Testis (tissue), 3 donors: ENCODE data around the gene CEP152. TPM values are rescaled to one million over a fixed set of nuclear protein-coding genes. Genes with fewer than 3 reads are reported as not detected.

ENCODE experiments used
- DNase-seq: peaks from one replicate; pipeline ENCODE4 v3.0.0-alpha.2; 2019
- H3K27ac ChIP-seq, 2 donors: fragments of 200-600 bp; sonication (generic); one replicate each; pipeline ENCODE4 v1.5.1; 2019
- H3K27me3 ChIP-seq: fragments of 200-600 bp; sonication (generic); one replicate; pipeline ENCODE4 v1.5.1; 2019
- H3K36me3 ChIP-seq: fragments of 200-600 bp; sonication (generic); one replicate; pipeline ENCODE4 v1.5.1; 2017; ENCODE audit warnings: low read depth; ENCODE audit errors: missing control alignments
- H3K4me1 ChIP-seq: fragments of 200-600 bp; sonication (generic); one replicate; pipeline ENCODE4 v1.5.1; 2019
- H3K4me3 ChIP-seq, 2 donors: fragments of 200-600 bp; sonication (generic); one replicate each; pipeline ENCODE4 v1.5.1; 2017 to 2019
- H3K9me3 ChIP-seq: fragments of 200-600 bp; sonication (generic); one replicate; pipeline ENCODE4 v1.5.1; 2017
- CTCF ChIP-seq, 3 experiments: fragments of 450-650 bp in 2 of 3; fragments of 200-600 bp in 1 of 3; sonication (generic) in 1 of 3; IDR thresholded peaks; one replicate each; pipeline ENCODE4 v1.5.1; 2016 to 2019; ENCODE audit warnings: antibody characterized with exemption in 3 of 3, mild to moderate bottlenecking in 2 of 3, moderate library complexity in 1 of 3
- POLR2A ChIP-seq: fragments of 450-650 bp; IDR thresholded peaks from one replicate; pipeline ENCODE4 v1.6.1; 2017; ENCODE audit warnings: antibody characterized with exemption, mild to moderate bottlenecking, moderate library complexity
- whole genome bisulfite sequencing, 2 donors: methylation state at CpG; one replicate each; pipeline ENCODE4 v1.1.5; 2018; 5-methylcytosine and 5-hydroxymethylcytosine counted together
- intact Hi-C: fragments of 100-400 bp; cut with DNase I; formaldehyde crosslinking; loops from one replicate; pipeline ENCODE4 v1.15.1; 2023; ENCODE audit warnings: low total_unique reads
- polyA plus RNA-seq: library from polyadenylated mRNA; stranded (reverse); fragments of 350-450 nt; fragmentation: Illumina TruSeq; extraction: RNeasy Lipid Tissue Mini Kit (QIAGEN cat#74804); gene quantifications from one replicate; pipeline ENCODE4 v1.2.3, GENCODE V29; 2014; ENCODE audit warnings: low read depth, low replicate concordance; ENCODE audit not compliant: insufficient read depth
- total RNA-seq, 2 donors: library from RNA; depleted of rRNA; stranded (reverse); fragments of >200 nt; gene quantifications; one replicate each; pipeline ENCODE4 v1.2.3, GENCODE V29; 2016

The CEP152 gene
- total and polyA plus RNA-seq, 3 donors from 2014 or later: 11.5 to 66.3 (median 34.7) TPM

- no peaks in the 10 kb centered on the region for H3K36me3 ChIP-seq
- H3K4me1 ChIP-seq: no peaks in the 10 kb centered on the region
- no peaks in the 10 kb centered on the region for H3K27me3 ChIP-seq
- intact Hi-C loops: no loop called here
- 93 to 100% methylated on average over 1 of the region's 1 CpG for WGBS, 2 donors
- H3K27ac ChIP-seq: no peak overlapping the region
- H3K4me3 ChIP-seq: no peak overlapping the region
- H3K9me3 ChIP-seq: no peaks in the 10 kb centered on the region
- DNase-seq: no peak
- TF ChIP-seq CTCF (IDR thresholded peaks at IDR 0.05): no peak
- TF ChIP-seq POLR2A: no peak
Observed at GRCh38 chr15:48705381-48705780, 105.5 kb downstream of the CEP152 start.

DNA sequence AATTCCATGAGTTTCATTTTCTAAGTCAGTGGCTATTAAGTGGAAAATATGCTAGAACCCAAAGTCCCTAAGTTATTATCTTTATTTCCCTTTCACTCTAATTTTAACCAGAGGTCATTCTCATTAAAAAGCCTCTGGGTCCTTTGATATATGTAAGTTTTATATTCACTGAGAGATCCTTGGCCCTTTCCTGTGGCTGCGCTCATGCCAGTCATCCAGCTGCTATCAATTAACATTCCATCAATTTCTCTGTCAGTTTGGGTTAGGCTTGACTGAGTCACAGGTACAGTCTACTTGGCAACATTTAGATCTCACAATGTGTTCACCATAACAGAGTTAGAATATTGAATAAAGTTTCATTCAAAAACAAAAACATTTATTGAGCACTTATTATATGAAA, 107.3 kb downstream of the CEP152 start:
- H3K9me3 ChIP-seq: no peaks in the 10 kb centered on the region
- intact Hi-C loops: no loop called here
- no peaks in the 10 kb centered on the region for H3K27me3 ChIP-seq
- H3K4me1 ChIP-seq: no peaks in the 10 kb centered on the region
- DNase-seq: no peak
- no peak for TF ChIP-seq CTCF (IDR thresholded peaks at IDR 0.05)
- TF ChIP-seq POLR2A: no peak
- no peaks in the 10 kb centered on the region for H3K36me3 ChIP-seq
- H3K27ac ChIP-seq: no peak overlapping the region
- WGBS, 2 donors: 85 to 88% methylated on average over 1 of the region's 1 CpG
- H3K4me3 ChIP-seq: no peak overlapping the region

DNA sequence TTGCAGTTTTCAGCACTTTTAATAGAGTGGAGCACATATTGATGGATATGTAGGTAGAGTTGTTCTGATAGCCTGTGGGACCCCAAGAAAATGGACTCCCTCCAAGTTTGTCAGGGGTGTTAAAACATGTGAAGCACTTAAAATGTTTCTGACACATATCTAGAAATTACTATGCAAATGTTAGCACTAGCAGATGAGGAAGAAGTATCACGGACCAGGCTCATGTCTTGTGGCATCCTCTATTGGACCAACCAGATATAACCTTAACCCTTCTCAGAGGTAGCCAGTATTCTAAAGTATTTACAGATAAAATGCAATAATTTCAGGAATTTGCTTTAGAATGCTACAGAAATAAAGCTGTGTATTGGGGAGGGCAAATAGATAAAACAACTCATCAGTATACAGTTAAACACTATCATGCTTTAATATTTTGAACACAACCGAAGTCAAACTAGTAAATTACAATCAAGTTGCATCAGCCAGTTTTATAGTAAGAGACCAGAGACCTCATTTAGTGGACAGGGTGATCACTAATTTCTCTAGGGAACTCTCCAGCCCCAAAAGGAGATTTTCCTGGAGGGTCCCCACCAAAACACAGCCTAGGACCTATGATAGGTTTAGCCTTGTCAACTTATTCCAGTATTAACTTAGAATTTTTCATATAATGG, 108.2 kb downstream of the CEP152 start:
- Histone ChIP-seq H3K4me1 (no peaks in the 10 kb centered on the region), H3K4me3 (no peak overlapping the region), H3K9me3 (no peaks in the 10 kb centered on the region), H3K36me3 (no peaks in the 10 kb centered on the region), H3K27ac (no peak overlapping the region), H3K27me3 (no peaks in the 10 kb centered on the region)
- intact Hi-C loops: no loop called here
- TF ChIP-seq POLR2A (no peak), CTCF (IDR thresholded peaks at IDR 0.05) (no peak)
- 87 to 94% methylated on average over 2 of the region's 2 CpGs for WGBS, 2 donors
- no peak for DNase-seq

DNA sequence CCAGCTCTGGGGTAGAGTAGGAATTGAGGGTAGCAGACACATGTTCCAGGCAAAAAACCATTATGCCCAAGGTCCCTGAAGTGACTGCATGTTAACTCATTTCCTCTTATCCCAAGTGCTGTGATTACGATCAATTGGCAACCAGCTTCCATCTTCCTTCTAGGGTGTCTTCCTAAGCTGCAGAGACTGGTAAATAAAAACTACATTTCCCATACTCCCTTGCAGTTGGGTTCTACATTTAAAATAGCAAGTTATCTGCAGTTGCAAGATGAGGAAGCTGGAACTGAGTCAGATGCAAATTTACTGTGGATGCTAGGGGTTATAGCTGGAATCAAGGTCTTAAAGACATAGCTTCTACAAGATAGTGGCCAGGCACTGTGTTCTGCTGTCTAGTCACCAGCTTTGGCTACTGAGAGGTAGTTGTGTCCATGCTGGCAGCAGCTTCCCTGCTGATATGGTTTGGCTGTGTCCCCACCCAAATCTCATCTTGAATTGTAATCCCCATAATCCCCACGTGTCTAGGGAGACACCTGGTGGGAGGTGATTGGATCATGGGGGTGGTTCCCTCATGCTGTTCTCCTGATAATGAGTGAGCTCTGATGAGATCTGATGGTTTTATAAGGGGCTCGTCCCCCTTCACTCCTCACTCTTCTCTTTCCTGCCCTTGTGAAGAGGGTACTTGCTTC, 114.1 kb downstream of the CEP152 start:
- Histone ChIP-seq H3K27me3 (no peaks in the 10 kb centered on the region), H3K9me3 (no peaks in the 10 kb centered on the region), H3K36me3 (no peaks in the 10 kb centered on the region), H3K4me3 (no peak overlapping the region), H3K27ac (no peak overlapping the region), H3K4me1 (no peaks in the 10 kb centered on the region)
- WGBS, 2 donors: 45 to 59% methylated on average over 3 of the region's 3 CpGs
- TF ChIP-seq POLR2A (no peak), CTCF (IDR thresholded peaks at IDR 0.05) (no peak)
- intact Hi-C loops: no loop called here
- DNase-seq: no peak
